A673 (cell line): ENCODE measurements around the gene ELOVL5.

Experiments
- EZH2 ChIP-seq: fragments of 200-600 bp; sonication (generic); IDR thresholded peaks from 2 replicates; pipeline ENCODE4 v1.6.1; 2017; ENCODE audit warnings: borderline replicate concordance, low read depth, mild to moderate bottlenecking, mixed read lengths, antibody characterized with exemption, low read length; ENCODE audit not compliant: poor library complexity, severe bottlenecking
- TF ChIP-seq, protein P1 (sequence below): fragments of 300-800, 200-600 bp; sonication (generic); conservative IDR thresholded peaks from 2 replicates; pipeline ENCODE4 v1.5.1; 2017; ENCODE audit warnings: low read depth, mild to moderate bottlenecking, antibody characterized with exemption, low read length, moderate library complexity, mixed read lengths

DNA sequence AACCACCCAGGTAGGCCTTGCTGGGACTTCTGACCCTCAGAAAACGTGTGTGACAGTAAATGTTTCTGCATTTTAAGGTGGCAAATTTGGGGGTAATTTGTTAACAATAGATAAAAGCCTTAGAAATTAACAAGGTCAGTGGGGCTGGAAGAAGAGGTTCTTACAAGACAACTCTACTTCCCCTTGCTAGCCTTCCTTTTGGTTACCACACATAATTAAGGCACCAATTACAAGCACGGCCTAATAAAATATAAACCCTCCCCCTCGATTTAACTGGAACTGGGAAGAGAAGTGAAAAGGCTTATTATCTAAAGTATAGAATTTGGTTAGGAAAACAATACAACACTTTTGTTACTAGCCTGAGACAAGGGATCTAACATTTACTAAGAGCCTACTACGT, 38.8 kb downstream of the ELOVL5 start:
- TF ChIP-seq, protein P1, sequence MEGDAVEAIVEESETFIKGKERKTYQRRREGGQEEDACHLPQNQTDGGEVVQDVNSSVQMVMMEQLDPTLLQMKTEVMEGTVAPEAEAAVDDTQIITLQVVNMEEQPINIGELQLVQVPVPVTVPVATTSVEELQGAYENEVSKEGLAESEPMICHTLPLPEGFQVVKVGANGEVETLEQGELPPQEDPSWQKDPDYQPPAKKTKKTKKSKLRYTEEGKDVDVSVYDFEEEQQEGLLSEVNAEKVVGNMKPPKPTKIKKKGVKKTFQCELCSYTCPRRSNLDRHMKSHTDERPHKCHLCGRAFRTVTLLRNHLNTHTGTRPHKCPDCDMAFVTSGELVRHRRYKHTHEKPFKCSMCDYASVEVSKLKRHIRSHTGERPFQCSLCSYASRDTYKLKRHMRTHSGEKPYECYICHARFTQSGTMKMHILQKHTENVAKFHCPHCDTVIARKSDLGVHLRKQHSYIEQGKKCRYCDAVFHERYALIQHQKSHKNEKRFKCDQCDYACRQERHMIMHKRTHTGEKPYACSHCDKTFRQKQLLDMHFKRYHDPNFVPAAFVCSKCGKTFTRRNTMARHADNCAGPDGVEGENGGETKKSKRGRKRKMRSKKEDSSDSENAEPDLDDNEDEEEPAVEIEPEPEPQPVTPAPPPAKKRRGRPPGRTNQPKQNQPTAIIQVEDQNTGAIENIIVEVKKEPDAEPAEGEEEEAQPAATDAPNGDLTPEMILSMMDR = no peak
- no peak for TF ChIP-seq EZH2
